ENCODE results near the gene HRC. TPM values are rescaled to one million over a fixed set of nuclear protein-coding genes. Genes with fewer than 3 reads are reported as not detected.

The HRC gene
- total RNA-seq, 1 donor from 2014 or later = not detected

DNA sequence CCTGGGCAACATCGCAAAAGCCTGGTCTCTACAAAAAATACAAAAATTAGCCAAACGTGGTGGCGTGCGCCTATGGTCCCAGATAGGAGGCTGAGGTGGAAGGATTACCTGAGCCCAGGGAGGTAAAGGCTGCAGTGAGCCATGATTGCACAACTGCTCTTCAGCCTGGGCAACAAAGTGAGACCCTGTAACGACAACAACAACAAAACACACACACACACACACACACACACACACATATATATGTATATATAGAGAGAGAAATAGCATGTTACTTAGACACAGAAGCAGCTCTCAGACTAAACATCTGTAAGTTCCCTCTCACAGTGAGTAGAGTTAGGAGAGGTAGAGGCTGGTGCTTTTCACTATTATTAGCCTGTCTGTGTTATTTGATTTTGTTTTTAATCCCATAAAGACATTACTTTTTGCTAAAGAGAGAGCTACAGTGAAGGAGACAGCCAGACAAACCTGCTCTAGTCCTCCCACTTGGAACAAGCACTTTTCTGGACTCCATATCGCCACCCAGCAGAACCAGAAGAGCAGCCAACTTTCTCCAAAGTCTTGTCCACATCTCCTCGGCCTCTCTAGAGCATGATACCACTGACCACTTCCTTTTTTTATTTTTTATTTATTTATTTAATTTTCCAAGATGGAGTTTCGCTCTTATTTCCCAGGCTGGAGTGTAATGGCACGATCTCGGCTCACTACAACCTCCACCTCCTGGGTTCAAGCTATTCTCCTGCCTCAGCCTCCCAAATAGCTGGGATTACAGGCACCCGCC, 43.8 kb downstream of the HRC start:
- TF ChIP-seq, protein P1, sequence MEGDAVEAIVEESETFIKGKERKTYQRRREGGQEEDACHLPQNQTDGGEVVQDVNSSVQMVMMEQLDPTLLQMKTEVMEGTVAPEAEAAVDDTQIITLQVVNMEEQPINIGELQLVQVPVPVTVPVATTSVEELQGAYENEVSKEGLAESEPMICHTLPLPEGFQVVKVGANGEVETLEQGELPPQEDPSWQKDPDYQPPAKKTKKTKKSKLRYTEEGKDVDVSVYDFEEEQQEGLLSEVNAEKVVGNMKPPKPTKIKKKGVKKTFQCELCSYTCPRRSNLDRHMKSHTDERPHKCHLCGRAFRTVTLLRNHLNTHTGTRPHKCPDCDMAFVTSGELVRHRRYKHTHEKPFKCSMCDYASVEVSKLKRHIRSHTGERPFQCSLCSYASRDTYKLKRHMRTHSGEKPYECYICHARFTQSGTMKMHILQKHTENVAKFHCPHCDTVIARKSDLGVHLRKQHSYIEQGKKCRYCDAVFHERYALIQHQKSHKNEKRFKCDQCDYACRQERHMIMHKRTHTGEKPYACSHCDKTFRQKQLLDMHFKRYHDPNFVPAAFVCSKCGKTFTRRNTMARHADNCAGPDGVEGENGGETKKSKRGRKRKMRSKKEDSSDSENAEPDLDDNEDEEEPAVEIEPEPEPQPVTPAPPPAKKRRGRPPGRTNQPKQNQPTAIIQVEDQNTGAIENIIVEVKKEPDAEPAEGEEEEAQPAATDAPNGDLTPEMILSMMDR (conservative IDR thresholded peaks at IDR 0.05; ENCODE audit: low read depth, low read length) = no peak
- no peak overlapping the region for H3K4me3 ChIP-seq (ENCODE audit: low read depth, low read length)
- DNase-seq (ENCODE audit: low read depth) = no peak

DNA sequence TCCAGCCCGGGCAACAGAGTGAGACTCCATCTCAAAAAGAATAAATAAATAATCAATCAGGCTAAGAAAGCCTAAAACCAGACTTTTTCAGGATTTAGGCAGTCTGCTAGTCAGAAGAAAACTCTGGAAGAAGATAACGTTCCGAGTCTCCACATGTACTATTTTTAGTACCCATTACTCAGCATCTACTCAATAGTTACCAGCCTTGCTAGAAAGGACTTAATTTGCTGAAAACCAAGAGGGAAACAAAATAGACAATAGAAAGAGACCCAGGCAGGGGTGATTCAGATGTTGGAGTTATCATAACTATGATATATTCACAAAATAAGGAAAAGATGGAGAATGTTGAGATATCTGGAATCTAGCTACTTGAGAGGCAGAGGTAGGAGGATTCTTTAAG, 44.6 kb downstream of the HRC start:
- H3K4me3 ChIP-seq (ENCODE audit: low read depth, low read length) = no peak overlapping the region
- DNase-seq (ENCODE audit: low read depth) = no peak
- TF ChIP-seq, protein P1 (conservative IDR thresholded peaks at IDR 0.05; ENCODE audit: low read depth, low read length) = no peak

DNA sequence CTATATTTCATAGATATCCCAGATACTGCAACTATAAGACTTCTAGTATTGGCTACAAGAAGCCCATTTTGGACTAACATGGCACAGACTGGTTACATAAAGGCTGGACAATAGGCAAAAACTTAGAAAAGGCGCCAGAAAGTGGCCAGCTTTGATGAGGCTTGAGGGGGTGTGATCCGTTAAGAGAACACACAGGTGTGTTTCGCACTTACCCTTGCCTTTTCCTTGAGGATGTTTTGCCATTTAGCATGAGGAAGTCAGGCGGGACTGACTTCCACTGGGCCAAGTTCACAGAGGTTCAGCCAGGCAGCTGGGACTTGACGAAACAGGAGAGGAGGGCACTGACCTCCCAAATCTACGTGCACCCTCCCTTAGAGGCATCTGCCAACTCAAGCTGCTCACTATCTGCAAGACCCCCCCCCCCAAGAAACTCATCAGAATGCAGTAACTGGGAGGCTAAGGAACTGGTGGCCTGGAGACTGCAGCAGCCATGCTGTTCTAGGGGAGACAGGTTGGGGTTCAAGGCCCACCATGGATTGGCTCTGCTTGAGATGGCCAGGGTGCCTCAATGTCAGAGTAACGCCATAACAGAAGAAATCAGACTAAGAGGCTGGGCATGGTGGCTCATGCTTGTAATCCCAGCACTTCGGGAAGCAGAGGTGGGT, 45.5 kb downstream of the HRC start:
- DNase-seq (ENCODE audit: low read depth) = no peak
- no peak overlapping the region for H3K4me3 ChIP-seq (ENCODE audit: low read depth, low read length)
- TF ChIP-seq, protein P1 (conservative IDR thresholded peaks at IDR 0.05; ENCODE audit: low read depth, low read length) = no peak

DNA sequence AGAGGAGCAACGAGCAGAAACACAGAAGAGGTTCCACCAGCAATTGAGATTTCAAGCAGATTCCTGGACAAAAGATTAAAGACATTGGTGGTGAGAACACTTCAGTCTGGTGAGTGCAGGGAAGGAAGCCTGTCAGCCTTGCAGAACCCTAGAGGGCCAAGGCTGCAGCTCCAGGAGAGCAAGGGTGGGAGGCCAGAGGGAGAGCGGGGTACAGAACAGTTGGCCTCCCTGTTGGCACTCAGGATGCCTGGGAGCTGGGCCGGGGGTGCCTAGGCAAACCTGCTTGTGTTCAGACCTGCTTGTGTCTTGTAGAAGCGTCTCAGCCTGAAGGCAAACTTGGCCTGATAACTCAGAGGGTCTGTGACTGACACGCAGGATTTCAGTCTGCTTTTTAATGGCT, 46.1 kb downstream of the HRC start:
- TF ChIP-seq, protein P1 (conservative IDR thresholded peaks at IDR 0.05; ENCODE audit: low read depth, low read length) = no peak
- H3K4me3 ChIP-seq (ENCODE audit: low read depth, low read length) = no peak overlapping the region
- DNase-seq (ENCODE audit: low read depth) = no peak

DNA sequence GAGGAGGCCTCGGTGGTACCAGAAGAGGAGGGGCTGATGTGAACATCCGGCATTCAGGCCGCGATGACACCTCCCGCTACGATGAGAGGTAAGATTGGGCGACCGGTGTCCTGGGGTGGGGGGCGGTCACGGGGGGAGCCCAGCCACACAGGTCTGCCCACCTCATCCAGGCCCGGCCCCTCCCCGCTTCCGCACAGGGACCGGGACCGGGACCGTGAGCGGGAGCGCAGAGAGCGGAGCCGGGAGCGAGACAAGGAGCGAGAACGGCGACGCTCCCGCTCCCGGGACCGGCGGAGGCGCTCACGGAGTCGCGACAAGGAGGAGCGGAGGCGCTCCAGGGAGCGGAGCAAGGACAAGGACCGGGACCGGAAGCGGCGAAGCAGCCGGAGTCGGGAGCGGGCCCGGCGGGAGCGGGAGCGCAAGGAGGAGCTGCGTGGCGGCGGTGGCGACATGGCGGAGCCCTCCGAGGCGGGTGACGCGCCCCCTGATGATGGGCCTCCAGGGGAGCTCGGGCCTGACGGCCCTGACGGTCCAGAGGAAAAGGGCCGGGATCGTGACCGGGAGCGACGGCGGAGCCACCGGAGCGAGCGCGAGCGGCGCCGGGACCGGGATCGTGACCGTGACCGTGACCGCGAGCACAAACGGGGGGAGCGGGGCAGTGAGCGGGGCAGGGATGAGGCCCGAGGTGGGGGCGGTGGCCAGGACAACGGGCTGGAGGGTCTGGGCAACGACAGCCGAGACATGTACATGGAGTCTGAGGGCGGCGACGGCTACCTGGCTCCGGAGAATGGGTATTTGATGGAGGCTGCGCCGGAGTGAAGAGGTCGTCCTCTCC, 47.4 kb downstream of the HRC start:
- H3K4me3 ChIP-seq (ENCODE audit: low read depth, low read length) = no peak overlapping the region
- DNase-seq (ENCODE audit: low read depth) = no peak
- TF ChIP-seq, protein P1 (conservative IDR thresholded peaks at IDR 0.05; ENCODE audit: low read depth, low read length) = no peak

DNA sequence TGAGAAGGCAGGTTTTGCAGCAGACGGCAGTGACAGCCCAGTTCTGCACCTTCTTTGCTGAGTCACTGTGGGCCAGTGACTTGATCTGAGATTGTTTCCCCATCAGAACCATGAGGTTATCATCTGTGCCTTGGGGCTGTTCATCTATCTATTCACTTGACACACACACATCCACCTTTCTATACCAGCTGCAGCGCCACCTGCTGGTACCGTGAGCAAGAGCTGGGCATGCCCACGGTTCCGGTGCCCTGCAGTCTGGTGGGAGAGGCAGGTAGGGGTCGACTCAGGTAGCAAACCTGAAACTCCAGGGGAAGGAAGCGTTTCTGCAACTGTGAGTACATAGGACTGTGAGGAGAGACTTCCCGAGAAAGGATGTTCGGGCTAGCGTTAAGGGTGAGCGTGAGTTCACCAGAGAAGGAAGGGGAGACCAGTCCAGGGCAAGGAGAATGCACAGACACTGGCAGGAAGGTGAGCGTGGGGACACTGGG, 48.5 kb downstream of the HRC start:
- DNase-seq (ENCODE audit: low read depth) = no peak
- TF ChIP-seq, protein P1 (conservative IDR thresholded peaks at IDR 0.05; ENCODE audit: low read depth, low read length) = peak; percentile 89
- H3K4me3 ChIP-seq (ENCODE audit: low read depth, low read length) = no peak overlapping the region
